Hepatocyte (in vitro differentiated cells): Measurements from ENCODE around the gene CCDC93. TPM values are rescaled to one million over a fixed set of nuclear protein-coding genes. Genes with fewer than 3 reads are reported as not detected.

ENCODE experiments used
- DNase-seq: peaks from one replicate; pipeline ENCODE4 v3.0.0-alpha.2; 2016; ENCODE audit warnings: low spot score
- H2AFZ ChIP-seq: fragments of 200-600 bp; sonication (generic); 2 replicates; pipeline ENCODE4 v1.6.0; 2016; ENCODE audit warnings: antibody characterized with exemption, mild to moderate bottlenecking
- H3K27ac ChIP-seq: fragments of 200-600 bp; sonication (generic); 2 replicates; pipeline ENCODE4 v1.5.1; 2016; ENCODE audit warnings: mild to moderate bottlenecking
- H3K27me3 ChIP-seq: fragments of 200-600 bp; sonication (generic); 2 replicates; pipeline ENCODE4 v1.6.1; 2016
- H3K36me3 ChIP-seq: fragments of 200-600 bp; sonication (generic); replicated peaks from 2 replicates; pipeline ENCODE4 v1.5.1; 2016; ENCODE audit warnings: low read depth; ENCODE audit not compliant: insufficient read depth
- H3K4me1 ChIP-seq: fragments of 200-600 bp; sonication (generic); 2 replicates; pipeline ENCODE4 v1.5.1; 2016; ENCODE audit warnings: mild to moderate bottlenecking, moderate library complexity; ENCODE audit not compliant: insufficient read depth
- H3K4me2 ChIP-seq: fragments of 200-600 bp; sonication (generic); 2 replicates; pipeline ENCODE4 v1.6.0; 2016
- H3K4me3 ChIP-seq: fragments of 200-600 bp; sonication (generic); 2 replicates; pipeline ENCODE4 v1.5.1; 2016; ENCODE audit warnings: mild to moderate bottlenecking
- H3K79me2 ChIP-seq: fragments of 200-600 bp; sonication (generic); 2 replicates; pipeline ENCODE4 v1.6.0; 2017; ENCODE audit warnings: mild to moderate bottlenecking
- H3K9me2 ChIP-seq: fragments of 200-600 bp; sonication (generic); replicated peaks from 2 replicates; pipeline ENCODE4 v1.6.0; 2017; ENCODE audit warnings: mild to moderate bottlenecking; ENCODE audit not compliant: insufficient read depth
- H3K9me3 ChIP-seq: fragments of 200-600 bp; sonication (generic); 2 replicates; pipeline ENCODE4 v1.5.1; 2016; ENCODE audit warnings: low read depth, mild to moderate bottlenecking
- H4K20me1 ChIP-seq: fragments of 200-600 bp; sonication (generic); 2 replicates; pipeline ENCODE4 v1.6.0; 2016; ENCODE audit warnings: mild to moderate bottlenecking; ENCODE audit not compliant: insufficient read depth, poor library complexity, severe bottlenecking
- CTCF ChIP-seq: fragments of 200-600 bp; sonication (generic); IDR thresholded peaks from 2 replicates; pipeline ENCODE4 v1.5.1; 2016; ENCODE audit warnings: antibody characterized with exemption, mild to moderate bottlenecking; ENCODE audit not compliant: poor library complexity
- EZH2 ChIP-seq: fragments of 200-600 bp; sonication (generic); IDR thresholded peaks from 2 replicates; pipeline ENCODE4 v1.6.1; 2016; ENCODE audit warnings: antibody characterized with exemption, mild to moderate bottlenecking, borderline replicate concordance
- EZH2phosphoT487 ChIP-seq: fragments of 200-600 bp; sonication (generic); IDR thresholded peaks from one replicate; pipeline ENCODE4 v1.6.1; 2018; ENCODE audit warnings: antibody characterized with exemption, mild to moderate bottlenecking, low read depth, moderate library complexity; ENCODE audit not compliant: unreplicated experiment, severe bottlenecking
- WGBS: methylation state at CpG from one replicate; pipeline ENCODE4 v1.1.6; 2016; ENCODE audit warnings: low lambda C conversion rate; ENCODE audit errors: missing lambda C conversion rate; 5-methylcytosine and 5-hydroxymethylcytosine counted together
- polyA plus RNA-seq: library from polyadenylated mRNA; unstranded; fragments of >200 nt; fragmentation: Nextera tagmentation; extraction: Ambion mirVana; gene quantifications from 2 replicates; pipeline ENCODE4 v1.2.1, GENCODE V29; 2016
- total RNA-seq: library from RNA; depleted of rRNA; stranded (reverse); fragments of >200 nt; gene quantifications from 2 replicates; pipeline ENCODE4 v1.2.3, GENCODE V29; 2014

CCDC93 gene
- total and polyA plus RNA-seq, 2 experiments from 2014 or later = 13.2 to 37.4 TPM

GRCh38 chr2:118056801-118057200 is 42.9 kb upstream of the CCDC93 start:
- H3K4me3 ChIP-seq = no peak overlapping the region
- H2AFZ ChIP-seq = no peak overlapping the region
- no peaks in the 10 kb centered on the region for H3K9me3 ChIP-seq
- no peak for DNase-seq
- H4K20me1 ChIP-seq = no peaks in the 10 kb centered on the region
- no peaks in the 10 kb centered on the region for H3K36me3 ChIP-seq
- no peaks in the 10 kb centered on the region for H3K27me3 ChIP-seq
- no peak overlapping the region for H3K27ac ChIP-seq
- H3K9me2 ChIP-seq = no peaks in the 10 kb centered on the region
- no peaks in the 10 kb centered on the region for H3K79me2 ChIP-seq
- TF ChIP-seq CTCF (no peak), EZH2 (no peak), EZH2phosphoT487 (no peak)
- H3K4me2 ChIP-seq = no peak overlapping the region
- H3K4me1 ChIP-seq = no peaks in the 10 kb centered on the region
- 96% methylated on average over 3 of the region's 3 CpGs for WGBS

GRCh38 chr2:118056165-118056534 is 42.3 kb upstream of the CCDC93 start:
- TF ChIP-seq CTCF (no peak), EZH2 (no peak), EZH2phosphoT487 (no peak)
- DNase-seq = no peak
- no peaks in the 10 kb centered on the region for H4K20me1 ChIP-seq
- H3K27ac ChIP-seq = no peak overlapping the region
- H3K9me3 ChIP-seq = no peaks in the 10 kb centered on the region
- H3K36me3 ChIP-seq = no peaks in the 10 kb centered on the region
- no peaks in the 10 kb centered on the region for H3K4me1 ChIP-seq
- H3K9me2 ChIP-seq = no peaks in the 10 kb centered on the region
- H2AFZ ChIP-seq = no peak overlapping the region
- H3K27me3 ChIP-seq = no peaks in the 10 kb centered on the region
- H3K4me3 ChIP-seq = no peak overlapping the region
- no peak overlapping the region for H3K4me2 ChIP-seq
- WGBS = 59% methylated on average over 3 of the region's 3 CpGs
- no peaks in the 10 kb centered on the region for H3K79me2 ChIP-seq

GRCh38 chr2:118055512-118056164 is 41.8 kb upstream of the CCDC93 start:
- WGBS = 74% methylated on average over 10 of the region's 10 CpGs
- H3K4me3 ChIP-seq = no peak overlapping the region
- H3K79me2 ChIP-seq = no peaks in the 10 kb centered on the region
- no peak for TF ChIP-seq EZH2phosphoT487
- TF ChIP-seq EZH2 = no peak
- TF ChIP-seq CTCF = no peak
- no peaks in the 10 kb centered on the region for H4K20me1 ChIP-seq
- no peaks in the 10 kb centered on the region for H3K4me1 ChIP-seq
- no peaks in the 10 kb centered on the region for H3K27me3 ChIP-seq
- no peak overlapping the region for H3K27ac ChIP-seq
- no peaks in the 10 kb centered on the region for H3K9me3 ChIP-seq
- no peak for DNase-seq
- H3K9me2 ChIP-seq = no peaks in the 10 kb centered on the region
- no peak overlapping the region for H2AFZ ChIP-seq
- H3K36me3 ChIP-seq = no peaks in the 10 kb centered on the region
- no peak overlapping the region for H3K4me2 ChIP-seq
